NB4 (cell line): ENCODE measurements around the gene AHCY.

Experiments used
- DNase-seq: peaks from one replicate; pipeline ENCODE4 v3.0.0; 2010; ENCODE audit warnings: low read depth
- H3K4me3 ChIP-seq: one replicate; pipeline ENCODE4 v1.5.1; 2011; ENCODE audit warnings: mild to moderate bottlenecking, low read depth, low read length, moderate library complexity
- MYC ChIP-seq: IDR thresholded peaks from 2 replicates; pipeline ENCODE4 v1.6.1; 2011; ENCODE audit warnings: low read depth, low read length
- POLR2A ChIP-seq: IDR thresholded peaks from 2 replicates; pipeline ENCODE4 v1.6.1; 2011; ENCODE audit warnings: mild to moderate bottlenecking; ENCODE audit not compliant: insufficient read length; ENCODE audit errors: extremely low read depth
- TF ChIP-seq, protein P1 (sequence below): IDR thresholded peaks from 2 replicates; pipeline ENCODE4 v1.6.1; 2011; ENCODE audit warnings: low read depth, low read length
- TF ChIP-seq, protein P2 (sequence below): IDR thresholded peaks from one replicate; pipeline ENCODE4 v1.5.1; 2012; ENCODE audit warnings: low read depth, low read length

AHCY gene

DNA sequence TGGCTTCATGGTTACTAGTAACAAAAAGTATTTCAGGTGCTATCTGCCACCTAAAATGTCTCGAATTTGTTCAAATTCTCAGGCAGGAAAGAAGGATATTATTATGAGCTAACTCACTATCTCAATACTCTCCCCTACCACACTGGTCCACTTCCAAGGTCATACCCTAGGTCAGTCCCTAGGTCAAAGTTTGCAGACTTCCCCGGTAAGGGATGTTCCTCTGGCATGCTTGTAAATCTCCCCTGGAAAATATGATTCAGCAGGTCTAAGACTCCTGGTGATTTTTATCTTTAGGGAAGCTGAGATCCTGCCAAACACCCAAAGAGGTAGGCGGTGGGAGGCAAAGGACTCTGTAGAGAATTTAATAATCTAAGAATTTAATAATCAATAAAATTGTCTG is 6.7 kb downstream of the AHCY start:
- H3K4me3 ChIP-seq = no peak overlapping the region
- TF ChIP-seq, protein P1, sequence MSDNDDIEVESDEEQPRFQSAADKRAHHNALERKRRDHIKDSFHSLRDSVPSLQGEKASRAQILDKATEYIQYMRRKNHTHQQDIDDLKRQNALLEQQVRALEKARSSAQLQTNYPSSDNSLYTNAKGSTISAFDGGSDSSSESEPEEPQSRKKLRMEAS = no peak
- TF ChIP-seq, protein P2, sequence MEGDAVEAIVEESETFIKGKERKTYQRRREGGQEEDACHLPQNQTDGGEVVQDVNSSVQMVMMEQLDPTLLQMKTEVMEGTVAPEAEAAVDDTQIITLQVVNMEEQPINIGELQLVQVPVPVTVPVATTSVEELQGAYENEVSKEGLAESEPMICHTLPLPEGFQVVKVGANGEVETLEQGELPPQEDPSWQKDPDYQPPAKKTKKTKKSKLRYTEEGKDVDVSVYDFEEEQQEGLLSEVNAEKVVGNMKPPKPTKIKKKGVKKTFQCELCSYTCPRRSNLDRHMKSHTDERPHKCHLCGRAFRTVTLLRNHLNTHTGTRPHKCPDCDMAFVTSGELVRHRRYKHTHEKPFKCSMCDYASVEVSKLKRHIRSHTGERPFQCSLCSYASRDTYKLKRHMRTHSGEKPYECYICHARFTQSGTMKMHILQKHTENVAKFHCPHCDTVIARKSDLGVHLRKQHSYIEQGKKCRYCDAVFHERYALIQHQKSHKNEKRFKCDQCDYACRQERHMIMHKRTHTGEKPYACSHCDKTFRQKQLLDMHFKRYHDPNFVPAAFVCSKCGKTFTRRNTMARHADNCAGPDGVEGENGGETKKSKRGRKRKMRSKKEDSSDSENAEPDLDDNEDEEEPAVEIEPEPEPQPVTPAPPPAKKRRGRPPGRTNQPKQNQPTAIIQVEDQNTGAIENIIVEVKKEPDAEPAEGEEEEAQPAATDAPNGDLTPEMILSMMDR = no peak
- TF ChIP-seq POLR2A (no peak), MYC (no peak)
- no peak for DNase-seq

DNA sequence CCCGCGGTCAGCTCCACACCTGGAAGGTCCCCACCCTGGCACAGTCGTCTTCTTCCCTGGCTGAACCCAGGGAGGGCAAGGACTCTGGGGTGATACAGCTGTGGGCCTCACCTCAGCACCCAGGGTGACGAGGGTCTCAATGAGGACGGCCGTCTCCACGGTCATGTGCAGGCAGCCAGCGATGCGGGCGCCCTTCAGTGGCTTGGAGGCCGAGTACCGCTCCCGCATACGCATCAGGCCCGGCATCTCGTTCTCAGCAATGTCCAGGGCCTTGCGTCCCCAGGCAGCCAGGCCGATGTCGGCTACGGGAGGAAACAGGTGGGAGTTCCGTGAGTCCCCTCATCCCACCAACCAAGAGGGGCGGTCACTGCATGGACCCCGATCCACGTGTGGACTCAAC is 7.9 kb downstream of the AHCY start:
- TF ChIP-seq POLR2A = no peak
- TF ChIP-seq, protein P1 = no peak
- TF ChIP-seq, protein P2 = no peak
- no peak for TF ChIP-seq MYC
- H3K4me3 ChIP-seq = no peak overlapping the region
- no peak for DNase-seq

DNA sequence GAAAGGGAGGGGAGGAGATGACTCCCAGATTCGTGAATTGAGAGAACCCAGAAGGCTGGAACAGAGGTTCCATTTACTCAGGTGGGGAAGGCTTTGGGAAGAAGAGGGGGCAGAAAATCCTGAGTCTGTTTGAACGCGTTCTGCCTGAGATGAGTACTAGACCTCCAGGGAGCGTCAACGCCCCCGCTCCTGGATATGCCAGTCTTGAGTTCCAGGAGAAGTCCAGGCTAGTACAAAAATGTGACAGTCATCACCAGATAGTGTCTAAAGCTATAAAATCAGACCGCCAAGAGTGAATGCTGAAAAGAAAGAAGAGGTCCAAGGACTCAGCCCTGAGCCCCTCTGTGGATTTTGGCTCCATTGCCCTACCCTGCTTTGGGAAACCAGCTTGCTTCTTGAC is 8.6 kb downstream of the AHCY start:
- no peak for DNase-seq
- H3K4me3 ChIP-seq = no peak overlapping the region
- no peak for TF ChIP-seq POLR2A
- TF ChIP-seq, protein P1 = no peak
- TF ChIP-seq MYC = no peak

DNA sequence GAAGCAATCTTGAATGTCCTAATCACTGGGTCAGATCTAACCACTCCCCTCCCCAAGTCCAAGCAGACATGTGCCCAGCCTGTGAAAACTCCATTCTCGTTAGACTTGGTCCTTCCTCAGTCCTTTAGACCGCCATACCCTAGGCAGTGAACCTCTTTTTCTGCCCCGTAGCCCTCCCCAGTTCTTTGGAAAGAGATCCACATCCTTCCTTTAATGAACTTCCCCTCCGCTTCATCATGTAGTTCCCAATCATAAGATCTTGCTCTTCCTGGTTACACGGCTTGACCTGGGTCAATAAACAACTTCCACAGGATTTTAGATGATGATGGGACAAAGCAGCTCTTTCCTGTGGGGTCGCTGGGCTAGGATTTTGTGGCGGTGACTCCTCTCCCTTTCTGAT is 9.6 kb downstream of the AHCY start:
- H3K4me3 ChIP-seq = no peak overlapping the region
- TF ChIP-seq, protein P2 = no peak
- TF ChIP-seq MYC (no peak), POLR2A (no peak)
- TF ChIP-seq, protein P1 = no peak
- DNase-seq = no peak

DNA sequence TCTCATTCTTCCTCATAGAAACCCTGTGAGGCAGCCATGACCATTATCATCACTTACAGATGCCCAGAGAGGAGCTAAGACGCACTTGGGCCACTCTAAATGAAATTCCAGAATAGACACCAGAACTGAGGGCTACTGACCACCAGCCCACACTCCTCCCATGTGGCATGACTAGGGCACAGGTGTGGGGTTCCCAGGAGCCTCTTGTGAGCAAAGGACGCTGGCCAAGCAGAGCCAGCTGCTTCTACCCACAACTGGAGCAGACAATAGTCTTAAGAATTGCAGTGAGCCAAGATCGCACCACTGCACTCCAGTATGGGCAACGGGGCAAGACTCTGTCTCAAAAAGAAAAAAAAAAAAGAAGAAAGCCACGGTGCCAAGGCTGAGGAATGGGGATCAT is 10.0 kb downstream of the AHCY start:
- no peak overlapping the region for H3K4me3 ChIP-seq
- TF ChIP-seq MYC (no peak), POLR2A (no peak)
- TF ChIP-seq, protein P1 = no peak
- TF ChIP-seq, protein P2 = no peak
- no peak for DNase-seq

DNA sequence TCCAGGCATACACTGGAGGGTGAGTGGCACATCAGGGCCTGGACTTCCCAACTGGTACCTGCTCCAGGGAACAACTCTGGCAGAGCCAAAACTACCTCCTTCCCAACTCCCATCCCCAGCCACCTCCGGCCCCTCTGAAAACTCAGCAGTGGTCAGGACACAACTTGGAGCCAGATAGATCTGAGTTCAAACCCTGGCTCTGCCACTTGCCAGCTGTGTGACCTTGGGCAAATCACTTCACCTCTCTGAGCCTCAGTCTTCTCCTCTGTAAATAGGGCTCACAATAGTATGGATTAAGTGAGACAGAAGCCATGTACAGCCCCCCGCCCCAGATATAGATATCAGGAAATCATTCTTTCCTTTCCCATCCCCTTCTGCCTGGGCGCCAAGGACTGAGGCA is 10.7 kb downstream of the AHCY start:
- TF ChIP-seq POLR2A (no peak), MYC (no peak)
- TF ChIP-seq, protein P1 = no peak
- TF ChIP-seq, protein P2 = no peak
- no peak for DNase-seq
- no peak overlapping the region for H3K4me3 ChIP-seq
